Raji (cell line): Measurements from ENCODE around the gene DECR2.

ENCODE experiments used
- POLR2A ChIP-seq: IDR thresholded peaks from 2 replicates; pipeline ENCODE4 v1.6.1; 2011; ENCODE audit warnings: low read depth, low read length, control low read depth; ENCODE audit not compliant: insufficient read depth

Gene DECR2

DNA sequence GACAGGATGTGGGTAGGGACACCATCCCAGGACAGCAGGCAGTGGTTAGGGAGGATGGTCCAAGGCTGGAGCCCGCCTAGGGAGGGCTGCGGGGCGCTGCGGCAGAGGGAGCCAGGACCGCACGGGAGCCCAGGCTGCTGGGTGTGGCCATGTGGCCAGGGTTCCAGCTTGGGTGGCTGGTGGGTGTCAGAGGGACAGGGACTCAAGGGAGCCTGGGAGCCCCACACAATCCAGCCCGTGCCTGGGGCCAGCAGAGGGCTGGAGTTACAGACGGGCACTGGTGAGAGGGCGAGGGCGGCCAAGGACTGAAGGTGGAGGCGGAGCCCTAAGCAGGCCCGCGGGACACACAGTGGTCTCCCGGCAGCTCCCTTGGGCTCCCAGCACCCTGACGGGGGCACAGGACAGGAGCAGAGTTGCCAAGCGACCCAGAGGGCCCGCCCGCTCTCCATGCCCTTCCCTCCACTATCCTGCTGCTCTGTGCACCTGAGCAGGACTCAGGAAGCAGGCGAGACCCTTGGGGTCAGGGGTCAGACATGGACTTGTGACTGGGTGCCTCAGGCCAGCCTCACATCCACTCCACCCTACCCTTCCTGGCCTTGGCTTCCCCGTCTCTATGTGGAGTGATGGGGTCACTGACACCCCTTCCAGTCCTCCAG is 38.4 kb upstream of the DECR2 start:
- no peak for TF ChIP-seq POLR2A

DNA sequence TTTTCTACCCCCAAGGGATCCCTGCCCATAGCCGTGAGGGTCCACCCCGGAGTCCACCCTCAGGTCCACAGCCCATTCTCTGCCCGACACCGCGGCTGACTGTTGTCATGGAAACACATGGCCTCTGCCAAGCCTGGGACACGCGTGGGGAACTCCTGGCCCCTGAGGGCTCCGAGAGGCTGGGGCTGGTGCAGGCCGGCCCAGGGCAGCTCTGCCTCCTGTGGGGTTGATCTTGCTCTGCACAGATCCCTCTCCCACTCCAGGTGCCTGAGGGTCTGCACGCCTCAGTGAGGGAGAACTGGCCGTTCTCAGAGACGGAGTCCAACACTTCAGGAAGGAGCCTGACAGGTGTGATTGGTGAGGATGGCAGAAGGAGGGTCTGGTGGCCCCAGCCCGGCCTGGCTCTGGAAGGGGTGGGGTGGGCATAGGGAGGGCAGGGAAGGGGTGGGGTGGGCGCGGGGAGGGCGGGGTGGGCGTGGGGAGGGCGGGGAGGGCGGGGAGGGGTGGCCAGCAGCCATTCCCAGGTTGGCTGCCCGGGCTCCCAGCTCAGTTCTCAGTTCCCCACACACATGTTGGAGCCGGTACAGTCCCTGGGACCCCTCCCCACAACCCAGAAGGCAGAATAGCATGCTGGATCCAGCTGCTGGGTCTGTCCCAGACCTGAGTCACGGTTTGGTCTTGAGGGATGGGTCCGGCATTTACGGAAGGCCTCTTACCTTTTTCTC is 37.8 kb upstream of the DECR2 start:
- TF ChIP-seq POLR2A = no peak

DNA sequence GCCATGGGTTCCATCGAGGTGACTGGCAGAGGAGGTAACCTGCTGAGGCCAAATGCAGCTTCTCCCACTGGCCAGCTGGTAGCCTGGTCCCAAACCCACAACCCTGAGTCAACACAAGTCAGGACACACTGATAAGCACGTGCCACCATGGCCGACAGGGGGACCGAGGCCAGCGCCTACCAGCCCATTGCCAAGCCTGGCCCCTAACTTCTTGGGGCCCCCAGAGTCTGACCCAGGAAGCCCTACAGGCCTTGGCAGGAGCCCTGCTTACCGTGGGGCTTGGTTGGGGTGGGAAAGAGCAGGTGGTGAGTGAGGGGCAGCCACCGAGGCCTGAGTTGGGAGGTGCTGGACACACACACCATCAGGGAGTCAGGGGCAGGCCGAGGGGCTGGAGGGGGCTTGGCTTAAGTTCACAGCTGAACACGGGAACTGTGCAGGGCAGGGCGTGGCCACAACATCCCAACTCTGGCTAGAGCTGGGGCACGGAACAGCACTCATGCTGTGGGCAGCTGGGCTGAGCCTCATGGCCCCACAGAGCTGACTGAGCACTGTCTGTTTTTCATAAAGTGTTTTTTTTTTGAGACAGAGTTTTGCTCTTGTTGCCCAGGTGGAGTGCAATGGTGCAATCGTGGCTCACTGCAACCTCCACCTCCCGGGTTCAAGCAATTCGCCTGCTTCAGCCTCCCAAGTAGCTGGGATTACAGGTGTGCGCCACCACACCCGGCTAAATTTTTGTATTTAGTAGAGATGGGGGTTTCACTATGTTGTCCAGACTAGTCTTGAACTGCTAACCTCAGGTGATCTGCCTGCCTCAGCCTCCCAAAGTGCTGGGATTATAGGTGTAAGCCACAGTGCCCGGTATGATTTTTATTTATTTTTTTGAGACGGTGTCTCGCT is 36.8 kb upstream of the DECR2 start:
- peak; percentile 15; the same call in 1 of the 2 replicates for TF ChIP-seq POLR2A

DNA sequence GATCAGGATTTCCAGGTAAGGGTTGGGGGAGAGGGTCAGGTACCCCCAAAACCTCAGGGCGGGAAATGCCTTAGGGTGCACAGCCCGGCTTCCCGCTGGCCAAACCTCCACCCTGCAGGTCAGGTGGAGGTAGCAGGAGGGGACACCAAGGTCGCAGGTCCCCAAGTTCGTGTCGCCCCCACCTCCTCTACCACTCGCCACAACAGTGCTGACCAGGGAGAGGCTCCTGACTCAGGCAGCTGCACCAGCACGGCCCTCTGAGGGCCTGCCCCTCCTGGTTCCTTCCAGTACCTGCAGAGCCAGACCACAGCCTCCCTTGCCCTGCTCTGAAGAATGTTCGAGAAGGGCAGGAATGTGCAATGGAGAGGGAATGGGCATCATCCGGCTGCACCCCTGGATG is 35.2 kb upstream of the DECR2 start:
- TF ChIP-seq POLR2A = no peak

DNA sequence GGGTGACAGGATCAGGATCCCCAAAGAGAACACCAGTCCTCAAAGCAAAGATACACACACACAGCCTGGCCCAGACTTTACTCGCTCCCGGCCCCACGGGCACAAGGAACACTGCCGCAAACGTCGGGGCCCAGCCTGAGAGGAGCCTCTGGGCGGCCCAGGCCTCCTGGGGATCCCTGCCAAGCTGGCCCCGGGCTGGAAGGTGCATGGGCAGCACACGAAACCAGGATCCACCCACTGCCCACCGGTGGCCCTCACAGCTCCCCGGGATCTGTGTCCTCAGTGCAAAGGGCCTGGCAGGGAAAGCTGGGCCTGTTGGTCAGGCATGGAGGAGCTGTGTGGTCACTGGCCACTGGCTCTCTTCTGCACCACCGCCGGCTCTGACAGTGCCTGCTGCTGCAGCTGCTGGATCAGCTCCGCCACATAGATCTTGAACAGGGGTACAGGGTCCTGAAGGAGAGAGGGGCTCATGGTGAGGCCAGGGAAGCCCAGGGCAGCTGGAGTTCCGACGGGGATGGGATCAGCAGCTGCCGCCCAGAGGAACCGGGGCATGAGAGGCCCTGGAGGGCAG is 34.3 kb upstream of the DECR2 start:
- no peak for TF ChIP-seq POLR2A

DNA sequence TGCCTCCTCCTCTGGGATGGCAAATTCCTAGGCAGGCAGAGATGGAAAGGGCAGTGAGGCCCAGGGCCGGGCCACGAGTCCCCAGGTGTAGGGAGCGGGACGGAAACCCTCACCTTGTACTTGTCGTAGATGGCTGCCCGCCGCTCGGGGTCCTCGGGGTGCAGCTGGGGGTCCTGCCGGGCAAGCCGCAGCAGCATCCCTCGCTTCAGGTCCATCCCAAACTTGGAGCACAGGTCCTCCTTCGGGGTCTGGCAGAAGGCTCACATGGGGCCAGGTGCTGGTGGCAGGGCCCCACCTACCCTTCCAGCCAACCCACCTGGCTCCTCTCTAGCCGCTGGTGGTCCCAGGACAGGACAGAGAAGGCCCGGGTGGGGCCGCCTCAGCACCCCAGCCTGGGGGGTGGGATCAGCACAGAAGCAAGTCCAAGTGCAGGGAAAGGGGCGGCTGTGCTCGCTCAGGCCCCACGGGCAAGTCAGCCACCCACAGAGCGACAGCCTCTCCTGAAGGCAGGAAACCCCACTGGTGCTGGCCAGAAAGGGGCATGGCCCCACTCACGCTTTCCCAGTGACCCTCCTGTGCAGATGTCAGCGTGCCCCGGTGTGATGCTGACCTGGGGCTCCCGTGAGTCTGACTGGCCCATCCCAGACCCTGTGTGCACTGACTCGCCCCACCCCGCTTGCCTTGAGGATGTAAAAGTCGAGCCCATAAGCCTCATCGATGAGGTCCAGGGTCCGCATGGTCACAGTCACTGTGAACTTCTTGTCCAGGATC is 33.1 kb upstream of the DECR2 start:
- no peak for TF ChIP-seq POLR2A

DNA sequence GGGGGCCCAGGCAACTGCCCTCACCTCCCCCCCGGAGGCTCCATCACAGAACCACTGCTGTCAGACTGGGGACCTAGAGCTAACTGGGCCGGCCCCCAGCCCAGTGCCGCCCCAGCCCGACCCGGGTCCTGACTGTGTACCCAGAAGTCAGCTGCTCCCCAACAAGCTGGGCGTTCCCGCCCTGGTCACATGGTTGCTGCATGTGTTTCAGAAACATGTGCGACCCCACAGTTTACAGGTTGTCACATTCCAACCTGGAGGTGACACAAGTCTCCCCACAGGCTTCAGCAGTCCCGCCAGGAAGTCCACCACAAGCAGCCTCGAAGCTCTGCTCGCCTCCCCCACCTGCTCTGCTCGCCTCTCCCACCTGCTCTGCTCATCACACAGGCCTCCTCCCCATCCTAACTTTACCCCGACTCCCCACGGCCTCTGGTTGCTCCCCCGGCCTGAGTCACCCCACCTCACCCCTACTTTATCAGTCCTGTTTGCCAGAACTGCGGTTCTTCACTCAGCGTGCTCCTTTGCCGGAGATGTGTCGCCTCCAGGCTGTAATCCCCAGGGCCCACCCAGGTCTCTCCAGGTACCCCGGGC is 32.3 kb upstream of the DECR2 start:
- no peak for TF ChIP-seq POLR2A

DNA sequence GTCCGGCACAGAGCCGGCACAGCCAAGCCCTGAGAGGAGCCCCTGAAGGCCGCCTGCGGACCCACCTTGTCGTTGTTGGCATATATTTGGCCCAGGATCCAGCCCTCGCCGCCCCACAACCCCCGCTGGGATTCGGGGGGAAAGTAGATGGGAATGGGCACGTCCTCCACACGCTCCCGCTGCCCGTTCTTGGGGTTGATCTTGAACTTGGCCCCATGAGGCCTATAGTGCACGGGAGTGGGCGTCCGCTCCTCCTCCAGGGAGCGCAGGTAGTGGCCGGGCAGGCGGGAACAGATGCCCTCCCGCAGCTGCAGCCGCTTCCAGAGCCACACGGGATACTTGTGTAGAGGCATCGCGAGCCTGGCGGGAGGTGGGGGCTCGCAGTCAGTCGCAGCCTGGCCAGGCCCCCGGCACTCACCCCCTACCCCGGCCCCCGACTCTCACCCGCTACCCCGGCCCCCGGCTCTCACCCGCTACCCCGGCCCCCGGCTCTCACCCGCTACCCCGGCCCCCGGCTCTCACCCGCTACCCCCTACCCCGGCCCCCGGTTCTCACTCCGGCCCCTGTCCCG is 31.7 kb upstream of the DECR2 start:
- TF ChIP-seq POLR2A = no peak

DNA sequence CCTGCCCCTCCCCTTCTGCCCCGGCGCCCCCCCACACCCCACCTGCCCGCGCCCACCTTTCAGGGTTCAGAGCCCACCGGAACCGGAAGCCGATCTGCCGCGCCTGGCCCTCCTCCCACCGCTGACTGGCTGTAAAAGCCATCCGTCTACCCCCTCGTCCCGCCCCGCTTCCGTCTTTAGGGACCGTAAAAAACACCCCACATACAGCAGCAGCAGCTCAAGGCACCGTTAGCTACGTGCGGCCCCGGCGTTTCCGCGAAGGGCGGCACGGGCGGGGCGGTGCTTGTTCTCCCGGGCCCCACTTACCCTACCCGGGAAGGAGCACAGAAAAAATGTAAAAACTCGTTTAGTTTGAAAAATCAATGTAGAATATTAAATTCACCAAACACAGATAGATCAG is 31.2 kb upstream of the DECR2 start, which contains the start of gene MRPL28:
Gene MRPL28, minus strand, starts transcription at position 96 of the 400 bp plus-strand sequence. CDS start 320 bp downstream, outside the sequence.
- peak; percentile 55 for TF ChIP-seq POLR2A

DNA sequence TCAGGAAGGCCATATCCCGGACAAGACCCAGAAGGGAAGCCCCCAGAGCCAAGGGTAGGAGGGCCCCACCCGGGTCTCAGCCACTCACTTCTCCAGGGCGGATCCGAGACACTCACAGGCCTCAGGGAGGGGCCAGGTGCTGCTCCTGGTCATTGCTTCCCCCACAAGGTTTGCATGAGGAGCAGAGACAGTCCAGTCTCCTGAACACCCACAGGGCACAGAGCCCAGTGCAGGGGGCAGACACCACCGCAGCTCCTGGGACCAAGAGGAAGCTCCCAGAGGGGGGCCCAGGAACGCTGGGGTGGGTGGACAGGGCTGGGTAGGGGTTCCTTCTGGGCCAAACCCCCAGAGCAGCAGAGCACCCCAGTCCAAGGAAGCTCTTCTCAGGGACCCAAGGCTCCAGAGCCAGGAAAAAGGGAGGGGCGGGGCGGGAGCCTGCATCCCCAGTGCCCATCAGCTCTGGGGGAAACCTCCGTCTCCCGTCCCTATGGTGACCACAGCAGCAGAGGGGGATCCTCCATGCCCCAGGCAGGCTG is 30.6 kb upstream of the DECR2 start:
- TF ChIP-seq POLR2A = no peak

DNA sequence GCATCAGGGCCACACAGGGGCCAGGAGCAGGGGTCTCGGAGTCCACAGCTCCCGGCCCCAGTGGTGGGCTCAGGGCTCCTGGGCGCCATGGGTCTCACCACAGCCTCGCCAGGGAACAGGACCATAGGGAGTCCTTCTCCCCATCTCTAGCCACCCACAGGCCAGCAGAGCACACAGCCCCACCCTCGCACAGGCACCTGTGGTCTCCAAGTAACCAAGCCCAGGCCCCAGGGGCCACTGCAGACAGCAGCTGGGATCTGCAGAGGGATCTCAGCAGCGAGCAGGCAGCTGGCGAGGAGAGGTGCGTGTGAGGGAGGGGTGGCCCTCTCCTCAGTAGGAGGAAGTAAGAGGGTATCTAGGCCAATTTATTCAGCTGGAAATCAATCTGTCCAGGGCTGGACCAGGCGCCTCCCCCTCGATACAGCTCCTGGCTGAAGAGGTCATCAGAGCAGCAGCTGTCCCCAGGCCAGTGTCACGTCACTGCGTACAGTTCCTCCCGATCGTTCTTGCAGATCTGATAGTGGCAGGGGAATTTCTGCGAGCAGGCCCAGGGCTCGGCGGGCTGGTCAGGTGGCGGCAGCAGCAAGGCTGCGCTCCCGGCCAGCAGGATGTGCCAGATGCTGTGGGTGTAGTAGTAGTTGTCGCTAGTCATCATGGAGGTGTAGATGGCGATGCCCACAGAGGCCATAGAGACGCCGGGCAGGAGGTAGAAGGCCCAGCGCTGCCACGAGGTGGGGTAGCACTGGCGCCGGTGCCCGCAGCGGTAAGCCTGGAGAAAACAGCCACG is 30.0 kb upstream of the DECR2 start:
- TF ChIP-seq POLR2A = no peak

DNA sequence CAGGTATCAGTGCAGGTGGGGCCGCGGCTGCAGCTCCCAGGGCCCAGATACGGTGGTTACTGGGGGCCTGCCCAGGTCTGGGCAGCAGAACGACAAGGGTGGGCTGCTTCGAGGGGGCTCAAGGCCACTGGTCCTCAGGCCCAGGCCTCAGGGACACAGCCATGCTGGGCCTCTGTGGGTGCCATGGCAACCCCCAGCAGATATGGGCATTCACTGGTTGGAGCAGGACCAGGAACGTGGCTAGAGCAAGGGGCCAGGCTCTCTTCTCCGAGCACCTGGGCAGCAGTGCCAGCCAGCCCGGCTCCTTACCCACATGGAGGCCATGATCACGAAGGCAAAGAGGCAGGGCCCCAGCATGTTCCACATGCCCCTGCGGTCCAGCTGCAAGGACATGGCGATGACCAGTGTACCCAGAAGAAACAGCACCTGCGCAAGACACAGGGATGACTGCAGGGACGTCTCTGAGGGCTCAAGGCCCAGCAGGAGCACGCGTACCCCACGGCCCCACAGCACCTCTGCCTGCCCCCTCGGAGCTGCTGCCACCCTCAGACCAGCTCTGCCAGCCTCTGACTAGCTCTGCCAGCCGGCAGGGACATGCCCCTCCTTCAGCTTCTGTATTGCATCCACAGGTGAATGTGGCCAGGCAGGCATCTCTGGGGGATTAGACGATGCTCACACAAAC is 29.2 kb upstream of the DECR2 start:
- TF ChIP-seq POLR2A = no peak
